Parathyroid adenoma (tissue), 2 donors: ENCODE measurements around the gene STK17A.

Experiments used
- H2AFZ ChIP-seq: fragments of 300-600 bp; sonication (generic); one replicate; pipeline ENCODE4 v1.7.0; 2017; ENCODE audit warnings: antibody characterized with exemption, mild to moderate bottlenecking
- H3K27ac ChIP-seq: fragments of 300-600 bp; sonication (generic); one replicate; pipeline ENCODE4 v1.7.0; 2017
- H3K27me3 ChIP-seq: fragments of 300-600 bp; sonication (generic); one replicate; pipeline ENCODE4 v1.7.0; 2017; ENCODE audit warnings: low read length; ENCODE audit not compliant: control insufficient read depth, insufficient read depth
- H3K36me3 ChIP-seq: fragments of 300-600 bp; sonication (generic); one replicate; pipeline ENCODE4 v1.7.0; 2017; ENCODE audit warnings: low read length; ENCODE audit not compliant: control insufficient read depth, insufficient read depth
- H3K4me1 ChIP-seq: fragments of 300-600 bp; sonication (generic); one replicate; pipeline ENCODE4 v1.7.0; 2017; ENCODE audit warnings: control low read depth
- H3K4me2 ChIP-seq: fragments of 300-600 bp; sonication (generic); one replicate; pipeline ENCODE4 v1.7.0; 2017; ENCODE audit warnings: low read length
- H3K4me3 ChIP-seq: fragments of 300-600 bp; sonication (generic); one replicate; pipeline ENCODE4 v1.7.0; 2017; ENCODE audit warnings: low read depth, low read length
- H3K79me2 ChIP-seq: fragments of 300-600 bp; sonication (generic); one replicate; pipeline ENCODE4 v1.7.0; 2017; ENCODE audit warnings: control low read depth
- H3K9ac ChIP-seq: fragments of 300-600 bp; sonication (generic); one replicate; pipeline ENCODE4 v1.7.0; 2017; ENCODE audit warnings: mild to moderate bottlenecking
- H3K9me3 ChIP-seq: fragments of 300-600 bp; sonication (generic); one replicate; pipeline ENCODE4 v1.7.0; 2017; ENCODE audit warnings: low read length; ENCODE audit not compliant: control insufficient read depth
- TF ChIP-seq, protein P1 (sequence below): fragments of 300-600 bp; sonication (generic); IDR thresholded peaks from one replicate; pipeline ENCODE4 v1.7.0; 2017; ENCODE audit warnings: antibody characterized with exemption, mild to moderate bottlenecking
- donor health status: primary hyperparathyroidism.

STK17A gene

DNA sequence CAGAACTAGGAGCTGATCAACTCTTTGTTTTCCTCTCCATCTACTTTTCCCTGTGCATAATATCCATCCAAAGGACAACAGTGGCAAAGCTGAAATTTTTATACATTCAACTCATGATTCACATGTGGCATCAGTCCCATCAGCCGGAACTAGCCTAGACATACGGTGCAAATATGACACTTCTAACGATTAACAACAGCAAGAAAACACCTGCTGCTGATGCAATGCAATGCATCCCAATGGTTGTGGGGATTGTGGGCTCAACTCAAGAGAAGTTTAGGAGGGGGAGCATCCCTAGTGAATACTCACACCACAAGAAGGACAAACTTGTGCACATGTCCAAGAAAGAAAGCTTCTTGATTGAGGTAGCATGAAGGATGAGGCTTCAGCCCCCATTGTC lies 20.5 kb upstream of the STK17A start:
- no peak overlapping the region for H3K27ac ChIP-seq
- TF ChIP-seq, protein P1, sequence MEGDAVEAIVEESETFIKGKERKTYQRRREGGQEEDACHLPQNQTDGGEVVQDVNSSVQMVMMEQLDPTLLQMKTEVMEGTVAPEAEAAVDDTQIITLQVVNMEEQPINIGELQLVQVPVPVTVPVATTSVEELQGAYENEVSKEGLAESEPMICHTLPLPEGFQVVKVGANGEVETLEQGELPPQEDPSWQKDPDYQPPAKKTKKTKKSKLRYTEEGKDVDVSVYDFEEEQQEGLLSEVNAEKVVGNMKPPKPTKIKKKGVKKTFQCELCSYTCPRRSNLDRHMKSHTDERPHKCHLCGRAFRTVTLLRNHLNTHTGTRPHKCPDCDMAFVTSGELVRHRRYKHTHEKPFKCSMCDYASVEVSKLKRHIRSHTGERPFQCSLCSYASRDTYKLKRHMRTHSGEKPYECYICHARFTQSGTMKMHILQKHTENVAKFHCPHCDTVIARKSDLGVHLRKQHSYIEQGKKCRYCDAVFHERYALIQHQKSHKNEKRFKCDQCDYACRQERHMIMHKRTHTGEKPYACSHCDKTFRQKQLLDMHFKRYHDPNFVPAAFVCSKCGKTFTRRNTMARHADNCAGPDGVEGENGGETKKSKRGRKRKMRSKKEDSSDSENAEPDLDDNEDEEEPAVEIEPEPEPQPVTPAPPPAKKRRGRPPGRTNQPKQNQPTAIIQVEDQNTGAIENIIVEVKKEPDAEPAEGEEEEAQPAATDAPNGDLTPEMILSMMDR: no peak
- H3K4me2 ChIP-seq: no peak overlapping the region
- H3K27me3 ChIP-seq: no peaks in the 10 kb centered on the region
- H2AFZ ChIP-seq: no peak overlapping the region
- H3K4me3 ChIP-seq: no peak overlapping the region
- H3K9ac ChIP-seq: no peak overlapping the region
- no peaks in the 10 kb centered on the region for H3K9me3 ChIP-seq
- no peaks in the 10 kb centered on the region for H3K36me3 ChIP-seq
- H3K79me2 ChIP-seq: no peaks in the 10 kb centered on the region
- H3K4me1 ChIP-seq: no peaks in the 10 kb centered on the region

DNA sequence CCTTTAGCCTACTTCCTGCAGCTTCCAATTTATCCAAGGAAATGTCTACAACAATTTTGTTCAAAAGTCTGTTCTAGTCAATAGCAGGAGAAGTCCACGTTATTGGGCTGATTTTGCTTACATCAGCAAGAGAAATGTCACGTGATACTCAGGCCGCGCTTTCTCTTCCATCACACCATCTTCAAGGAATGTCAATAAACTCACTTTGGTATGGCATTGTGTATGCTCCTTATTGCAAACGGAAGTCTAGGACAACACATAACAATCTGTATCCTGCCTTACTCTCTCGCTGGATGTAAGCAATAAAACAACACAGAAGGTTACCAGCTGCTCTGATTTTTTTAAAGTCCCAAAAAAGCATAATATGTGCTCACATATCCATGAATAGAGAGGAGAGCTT lies 17.1 kb upstream of the STK17A start:
- Histone ChIP-seq H3K36me3 (no peaks in the 10 kb centered on the region), H2AFZ (no peak overlapping the region), H3K4me3 (no peak overlapping the region), H3K4me2 (no peak overlapping the region), H3K79me2 (no peaks in the 10 kb centered on the region), H3K4me1 (no peaks in the 10 kb centered on the region), H3K27ac (no peak overlapping the region), H3K9me3 (no peaks in the 10 kb centered on the region), H3K27me3 (no peaks in the 10 kb centered on the region), H3K9ac (no peak overlapping the region)
- TF ChIP-seq, protein P1: no peak

DNA sequence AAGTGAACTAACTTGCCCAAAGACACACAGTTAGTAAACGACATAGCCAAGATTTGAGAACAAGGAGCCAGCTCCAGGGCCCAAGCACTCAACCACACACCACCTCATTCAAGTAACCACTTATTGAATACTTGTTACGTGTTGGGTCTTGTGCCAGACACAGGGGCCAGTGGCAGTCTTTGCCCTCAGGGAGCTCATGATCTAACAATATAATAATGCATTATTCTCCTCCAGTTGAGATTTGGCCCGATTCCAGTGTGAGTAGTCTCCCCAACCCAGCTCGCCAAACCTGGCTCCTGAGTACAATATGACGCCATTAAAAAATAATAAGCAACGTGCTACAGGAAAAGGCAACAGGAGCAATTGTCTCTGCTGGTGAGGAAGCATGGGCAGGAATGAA lies 14.4 kb upstream of the STK17A start:
- H3K27me3 ChIP-seq: no peaks in the 10 kb centered on the region
- H3K27ac ChIP-seq: no peak overlapping the region
- no peak overlapping the region for H3K4me2 ChIP-seq
- TF ChIP-seq, protein P1: no peak
- H2AFZ ChIP-seq: no peak overlapping the region
- no peaks in the 10 kb centered on the region for H3K4me1 ChIP-seq
- no peaks in the 10 kb centered on the region for H3K79me2 ChIP-seq
- no peaks in the 10 kb centered on the region for H3K36me3 ChIP-seq
- H3K4me3 ChIP-seq: no peak overlapping the region
- no peaks in the 10 kb centered on the region for H3K9me3 ChIP-seq
- no peak overlapping the region for H3K9ac ChIP-seq

DNA sequence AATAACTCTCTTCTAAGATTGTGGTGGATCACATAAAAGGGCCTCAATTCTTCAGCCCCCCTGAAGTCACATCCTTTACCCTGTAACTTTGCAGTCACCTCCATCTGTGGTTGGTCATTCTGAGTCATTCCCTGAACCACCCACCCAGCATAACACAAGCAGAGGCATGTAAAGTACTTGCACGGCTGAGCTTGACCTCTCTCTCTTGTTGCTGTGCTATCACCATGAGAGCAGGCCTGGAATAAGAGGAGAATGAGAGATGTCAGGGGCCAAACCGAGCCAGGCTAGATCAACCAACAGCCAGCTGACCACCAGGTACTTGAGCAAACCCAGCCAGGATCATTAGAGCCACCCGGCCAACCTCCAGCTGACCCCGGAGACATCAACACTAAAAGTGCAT lies 13.5 kb upstream of the STK17A start:
- Histone ChIP-seq H3K9ac (no peak overlapping the region), H3K79me2 (no peaks in the 10 kb centered on the region), H3K4me1 (no peaks in the 10 kb centered on the region), H3K9me3 (no peaks in the 10 kb centered on the region), H3K27me3 (no peaks in the 10 kb centered on the region), H3K36me3 (no peaks in the 10 kb centered on the region), H3K4me2 (no peak overlapping the region), H3K27ac (no peak overlapping the region), H2AFZ (no peak overlapping the region), H3K4me3 (no peak overlapping the region)
- TF ChIP-seq, protein P1: no peak

DNA sequence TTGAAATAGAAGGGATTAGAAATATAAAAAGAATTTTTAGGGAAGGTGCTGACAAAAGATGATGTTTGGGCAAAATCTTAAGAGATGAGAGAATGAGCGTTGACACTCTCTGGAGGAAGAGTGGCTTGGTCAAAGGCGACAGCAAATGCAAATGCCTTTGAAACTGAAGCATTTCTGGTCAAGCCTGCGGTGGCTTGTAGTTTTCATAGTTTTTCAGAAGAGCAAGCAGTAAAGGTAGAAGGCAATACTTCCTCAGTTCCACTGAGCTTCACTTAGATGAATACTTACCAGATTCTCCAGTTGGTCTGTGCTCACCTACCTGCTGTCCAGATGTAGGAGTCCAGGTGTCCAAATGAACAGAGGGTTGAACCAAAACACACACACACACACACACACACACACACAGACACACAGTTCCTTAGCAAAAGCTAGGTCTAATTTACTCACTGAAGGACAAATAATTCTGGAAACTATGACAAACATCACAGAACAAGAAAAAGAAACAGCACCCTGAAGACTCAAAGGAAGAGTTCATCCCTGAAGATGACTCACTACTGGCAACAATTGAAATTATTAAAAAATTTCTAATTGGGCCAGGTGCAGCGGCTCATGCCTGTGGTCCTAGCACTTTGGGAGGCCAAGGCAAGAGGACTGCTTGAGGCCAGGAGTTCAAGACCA lies 12.1 kb upstream of the STK17A start:
- no peak overlapping the region for H3K4me2 ChIP-seq
- H3K36me3 ChIP-seq: no peaks in the 10 kb centered on the region
- H2AFZ ChIP-seq: no peak overlapping the region
- H3K79me2 ChIP-seq: no peaks in the 10 kb centered on the region
- H3K27ac ChIP-seq: no peak overlapping the region
- no peaks in the 10 kb centered on the region for H3K27me3 ChIP-seq
- H3K9ac ChIP-seq: no peak overlapping the region
- H3K4me1 ChIP-seq: no peaks in the 10 kb centered on the region
- TF ChIP-seq, protein P1: no peak
- H3K9me3 ChIP-seq: no peaks in the 10 kb centered on the region
- no peak overlapping the region for H3K4me3 ChIP-seq
